Naive thymus-derived CD8-positive, alpha-beta T cell (primary cell): ENCODE results near the gene ANK2. TPM values are rescaled to one million over a fixed set of nuclear protein-coding genes. Genes with fewer than 3 reads are reported as not detected.
"Not testable (repeated sequence)": the region's sequence is repeated elsewhere in the genome, so short reads cannot be mapped to it uniquely, and the experiment has no call there.

Experiments
- ATAC-seq, 2 donors: fragments of 150-1000 bp; cut with Tn5 transposase in 1 of 2; sonication (Bioruptor Pico), chemical (Tn5 transposase) in 1 of 2; 1 replicate in 1 of 2; 2 replicates in 1 of 2; pipeline ENCODE4 v1.10.0; 2021; ENCODE audit warnings: mild to moderate bottlenecking in 2 of 2, moderate library complexity in 2 of 2
- POLR2A ChIA-PET: fragments of 350-600 bp; sonication (Branson Sonifier 250); formaldehyde crosslinking; loops from one replicate; lab custom pipeline; 2021; ENCODE audit warnings: antibody characterized with exemption; lab: Charles Lee
- DNase-seq, 10 donors: peaks; one replicate each; pipeline versions ENCODE4 v3.0.0 to v3.0.0-alpha.2; 2020 to 2022
- H3K27ac Mint-ChIP-seq, 10 donors: one replicate each; pipeline ENCODE4 v1.8.0; 2020 to 2022; ENCODE audit warnings: mild to moderate bottlenecking in 10 of 10, mixed read lengths in 10 of 10, moderate library complexity in 4 of 10, inconsistent platforms in 1 of 10
- H3K27me3 Mint-ChIP-seq, 5 donors: one replicate each; pipeline ENCODE4 v1.8.0; 2021 to 2022; ENCODE audit warnings: mixed read lengths in 5 of 5
- H3K36me3 Mint-ChIP-seq, 3 donors: one replicate each; pipeline ENCODE4 v1.8.0; 2020 to 2022; ENCODE audit warnings: mixed read lengths in 3 of 3, mild to moderate bottlenecking in 2 of 3, inconsistent platforms in 1 of 3
- H3K4me1 Mint-ChIP-seq, 4 donors: one replicate each; pipeline ENCODE4 v1.8.0; 2021 to 2022; ENCODE audit warnings: mixed read lengths in 4 of 4
- H3K4me3 Mint-ChIP-seq, 10 donors: one replicate each; pipeline ENCODE4 v1.8.0; 2020 to 2022; ENCODE audit warnings: mild to moderate bottlenecking in 10 of 10, mixed read lengths in 10 of 10, moderate library complexity in 6 of 10, inconsistent platforms in 1 of 10
- H3K9me3 Mint-ChIP-seq, 9 donors: one replicate each; pipeline ENCODE4 v1.8.0; 2020 to 2022; ENCODE audit warnings: mixed read lengths in 9 of 9, mild to moderate bottlenecking in 3 of 9, inconsistent platforms in 1 of 9, moderate library complexity in 1 of 9
- polyA plus RNA-seq, 3 donors: library from polyadenylated mRNA; unstranded; fragments of 300-500 nt; fragmentation: Illumina TruSeq; gene quantifications; one replicate each; pipeline ENCODE4 v1.2.3, GENCODE V29; 2021
- total RNA-seq, 8 experiments: library from RNA in 2 of 8; stranded (reverse) in 2 of 8; gene quantifications; one replicate each; pipeline ENCODE4 v1.2.3 and lab custom pipeline; 2021 to 2026

Gene ANK2
- total and polyA plus RNA-seq, 5 experiments from 2014 or later: not detected

DNA sequence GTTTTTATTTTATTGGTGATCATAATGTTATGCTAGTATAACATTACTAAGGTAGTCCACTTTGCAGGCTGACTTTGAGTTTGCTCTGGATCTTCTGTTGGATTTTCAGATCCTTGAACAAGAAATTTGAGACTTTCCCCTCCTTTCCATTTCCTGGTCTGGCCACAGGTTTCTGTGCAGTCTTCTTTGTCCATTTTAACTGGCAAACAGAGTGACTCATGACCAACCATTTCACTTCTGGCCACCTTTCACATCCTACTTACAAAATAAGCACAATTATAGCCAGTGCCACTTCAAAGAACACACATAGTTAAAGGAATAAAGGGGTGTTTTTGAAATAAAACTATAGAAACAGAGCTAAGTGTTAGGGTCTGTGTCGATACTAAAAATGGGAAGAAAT is 8.4 kb downstream of the ANK2 start:
- POLR2A ChIA-PET: no interaction called here
- DNase-seq (no peak), ATAC-seq (no peak)
- Mint-ChIP-seq H3K27me3 (peaks cover 0 to 2% (median 0%) of the 10 kb centered on the region in 5 donors), H3K4me3 (no peak overlapping the region), H3K4me1 (no peaks in the 10 kb centered on the region), H3K36me3 (no peaks in the 10 kb centered on the region), H3K9me3 (no peaks in the 10 kb centered on the region), H3K27ac (no peak overlapping the region)

- H3K27me3 Mint-ChIP-seq: no peaks in the 10 kb centered on the region
- no peak for ATAC-seq
- H3K36me3 Mint-ChIP-seq: no peaks in the 10 kb centered on the region
- no peak for DNase-seq
- H3K27ac Mint-ChIP-seq: no peak overlapping the region
- H3K9me3 Mint-ChIP-seq: no peaks in the 10 kb centered on the region
- POLR2A ChIA-PET: no interaction called here
- H3K4me3 Mint-ChIP-seq: no peak overlapping the region
- no peaks in the 10 kb centered on the region for H3K4me1 Mint-ChIP-seq
Observed at GRCh38 chr4:113059449-113060182, 10.2 kb downstream of the ANK2 start.

DNA sequence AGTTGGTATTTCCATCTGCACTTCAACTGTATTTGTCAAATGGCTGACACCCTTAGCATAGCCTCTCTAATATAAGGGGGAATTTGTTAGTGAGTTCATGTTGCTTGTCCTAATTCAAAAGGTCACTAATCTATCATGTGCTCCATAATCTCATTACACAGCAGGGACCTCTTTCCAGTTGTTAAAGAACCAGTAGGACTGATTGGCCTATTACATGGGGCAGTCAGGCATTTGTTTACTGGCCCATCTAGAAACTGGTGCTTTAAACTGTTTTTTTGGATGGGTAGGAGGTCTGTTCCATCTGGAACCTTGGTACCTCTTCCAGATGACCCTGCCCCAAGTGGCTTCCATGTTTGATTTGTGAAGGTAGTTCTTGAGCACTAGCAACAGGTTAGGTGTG is 11.4 kb downstream of the ANK2 start:
- H3K27ac Mint-ChIP-seq: no peak overlapping the region
- no peaks in the 10 kb centered on the region for H3K27me3 Mint-ChIP-seq
- POLR2A ChIA-PET: no interaction called here
- DNase-seq: no peak
- H3K9me3 Mint-ChIP-seq: no peaks in the 10 kb centered on the region
- H3K4me1 Mint-ChIP-seq: no peaks in the 10 kb centered on the region
- no peak overlapping the region for H3K4me3 Mint-ChIP-seq
- no peak for ATAC-seq
- no peaks in the 10 kb centered on the region for H3K36me3 Mint-ChIP-seq

DNA sequence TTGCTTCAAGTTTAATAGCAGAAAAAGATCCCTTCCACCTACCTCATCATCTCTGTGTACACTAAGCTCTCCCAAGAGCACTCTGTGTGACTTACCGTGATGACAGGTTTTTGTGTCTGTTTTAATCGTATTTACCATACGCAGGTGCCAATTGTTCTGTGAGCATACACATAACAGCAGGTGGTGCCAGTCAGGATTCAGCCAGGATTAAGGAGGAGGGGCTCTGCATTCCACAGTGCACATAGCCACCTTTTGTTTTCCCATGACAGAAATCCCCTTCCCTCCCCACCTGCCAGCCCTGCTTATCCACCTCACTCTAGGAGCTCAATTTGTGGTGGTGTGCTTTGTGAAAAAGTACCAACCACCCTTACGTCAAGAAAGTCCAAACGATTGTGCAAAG is 14.8 kb downstream of the ANK2 start:
- Mint-ChIP-seq H3K4me1 (no peaks in the 10 kb centered on the region), H3K9me3 (peaks cover 0 to 16% (median 0%) of the 10 kb centered on the region in 9 donors), H3K27me3 (peaks cover 0 to 15% (median 8%) of the 10 kb centered on the region in 5 donors), H3K36me3 (no peaks in the 10 kb centered on the region), H3K4me3 (no peak overlapping the region), H3K27ac (no peak overlapping the region)
- no peak for DNase-seq
- POLR2A ChIA-PET: no interaction called here
- no peak for ATAC-seq

- ATAC-seq: no peak
- no peak overlapping the region for H3K4me3 Mint-ChIP-seq
- peaks cover 0 to 15% (median 10%) of the 10 kb centered on the region in 5 donors for H3K27me3 Mint-ChIP-seq
- no peaks in the 10 kb centered on the region for H3K36me3 Mint-ChIP-seq
- H3K4me1 Mint-ChIP-seq: no peaks in the 10 kb centered on the region
- no peak for DNase-seq
- POLR2A ChIA-PET: no interaction called here
- no peak overlapping the region for H3K27ac Mint-ChIP-seq
- peaks cover 0 to 16% (median 0%) of the 10 kb centered on the region in 9 donors for H3K9me3 Mint-ChIP-seq
Observed at GRCh38 chr4:113065629-113066028, 16.2 kb downstream of the ANK2 start.

DNA sequence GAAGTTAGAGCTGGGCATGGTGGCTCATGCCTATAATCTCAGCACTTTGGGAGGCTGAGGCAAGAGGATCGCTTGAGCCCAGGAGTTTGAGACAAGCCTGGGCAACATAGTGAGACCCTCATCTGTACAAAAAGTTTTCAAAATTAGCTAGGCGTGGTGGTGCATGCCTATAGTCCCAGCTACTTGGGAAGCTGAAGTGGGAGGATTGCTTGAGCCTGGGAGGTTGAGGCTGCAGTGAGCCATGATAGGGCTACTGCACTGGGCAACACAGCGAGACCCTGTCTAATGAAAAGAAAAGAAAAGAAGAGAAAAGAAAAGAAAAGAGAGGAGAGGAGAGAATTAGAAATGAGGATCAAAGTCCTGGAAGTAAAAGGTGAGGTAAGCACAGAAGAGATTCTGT is 19.3 kb downstream of the ANK2 start:
- DNase-seq, POLR2A ChIA-PET, H3K27ac Mint-ChIP-seq, ATAC-seq, H3K4me1 Mint-ChIP-seq, H3K36me3 Mint-ChIP-seq, H3K4me3 Mint-ChIP-seq: not testable (repeated sequence)
- Mint-ChIP-seq H3K9me3 (peaks cover 0 to 16% (median 2%) of the 10 kb centered on the region in 9 donors), H3K27me3 (peaks cover 0 to 15% (median 10%) of the 10 kb centered on the region in 5 donors)

GRCh38 chr4:113069212-113069892 is 19.9 kb downstream of the ANK2 start:
- Mint-ChIP-seq H3K9me3 (peaks cover 0 to 16% (median 2%) of the 10 kb centered on the region in 9 donors), H3K4me1 (no peaks in the 10 kb centered on the region), H3K36me3 (no peaks in the 10 kb centered on the region), H3K27me3 (peaks cover 0 to 15% (median 10%) of the 10 kb centered on the region in 5 donors), H3K27ac (no peak overlapping the region), H3K4me3 (no peak overlapping the region)
- ATAC-seq (no peak), DNase-seq (no peak)
- POLR2A ChIA-PET: no interaction called here

GRCh38 chr4:113070755-113071154 is 21.3 kb downstream of the ANK2 start:
- no peaks in the 10 kb centered on the region for H3K4me1 Mint-ChIP-seq
- DNase-seq: no peak
- POLR2A ChIA-PET: no interaction called here
- H3K36me3 Mint-ChIP-seq: no peaks in the 10 kb centered on the region
- peaks cover 0 to 15% (median 10%) of the 10 kb centered on the region in 5 donors for H3K27me3 Mint-ChIP-seq
- no peak overlapping the region for H3K27ac Mint-ChIP-seq
- H3K9me3 Mint-ChIP-seq: peaks cover 0 to 16% (median 2%) of the 10 kb centered on the region in 9 donors
- no peak for ATAC-seq
- no peak overlapping the region for H3K4me3 Mint-ChIP-seq

GRCh38 chr4:113071274-113071673 is 21.8 kb downstream of the ANK2 start:
- DNase-seq (no peak), ATAC-seq (no peak)
- H3K27ac Mint-ChIP-seq: no peak overlapping the region
- H3K4me3 Mint-ChIP-seq: no peak overlapping the region
- POLR2A ChIA-PET: no interaction called here
- H3K27me3 Mint-ChIP-seq: peaks cover 0 to 12% (median 9%) of the 10 kb centered on the region in 5 donors
- H3K9me3 Mint-ChIP-seq: peaks cover 0 to 13% (median 2%) of the 10 kb centered on the region in 9 donors
- H3K36me3 Mint-ChIP-seq: no peaks in the 10 kb centered on the region
- H3K4me1 Mint-ChIP-seq: no peaks in the 10 kb centered on the region

- no peak for ATAC-seq
- POLR2A ChIA-PET: no interaction called here
Observed at GRCh38 chr4:113071805-113072204, 22.4 kb downstream of the ANK2 start.

DNA sequence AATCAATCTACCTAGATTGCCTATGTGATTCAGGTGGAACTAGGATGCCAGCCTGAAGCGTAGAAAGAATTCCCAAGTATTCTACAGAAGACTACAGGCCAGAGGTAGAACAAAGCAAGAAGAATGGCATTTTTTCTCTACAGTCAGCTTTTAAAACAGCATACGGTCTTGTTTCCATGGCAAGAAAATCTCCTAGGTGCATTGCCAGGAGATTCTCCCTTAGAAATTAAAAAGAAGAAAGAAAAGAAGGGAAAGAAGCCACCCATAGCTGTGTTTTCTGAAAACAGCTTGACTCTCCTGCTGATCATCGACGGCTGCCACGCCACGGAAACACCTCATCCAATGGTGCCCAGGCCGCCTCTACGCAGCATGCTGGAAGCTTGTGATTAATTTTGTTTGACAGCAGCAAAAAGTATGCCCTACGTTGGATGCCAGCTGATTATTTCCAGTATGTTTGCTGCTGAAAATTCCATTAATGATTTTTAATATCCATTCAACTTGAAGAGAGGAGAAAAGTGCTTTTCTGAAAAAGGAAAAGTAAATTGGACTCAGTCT is 24.1 kb downstream of the ANK2 start:
- ATAC-seq (no peak), DNase-seq (no peak)
- H3K9me3 Mint-ChIP-seq: peaks cover 0 to 5% (median 0%) of the 10 kb centered on the region in 9 donors
- H3K27ac Mint-ChIP-seq: no peak overlapping the region
- H3K36me3 Mint-ChIP-seq: no peaks in the 10 kb centered on the region
- H3K4me3 Mint-ChIP-seq: no peak overlapping the region
- H3K27me3 Mint-ChIP-seq: peaks cover 0 to 2% (median 0%) of the 10 kb centered on the region in 5 donors
- no peaks in the 10 kb centered on the region for H3K4me1 Mint-ChIP-seq
- POLR2A ChIA-PET: no interaction called here

More at GRCh38 chr4:113071805-113072204, 22.4 kb downstream of the ANK2 start:
- Mint-ChIP-seq H3K36me3 (no peaks in the 10 kb centered on the region), H3K9me3 (peaks cover 0 to 7% (median 2%) of the 10 kb centered on the region in 9 donors), H3K4me3 (no peak overlapping the region), H3K27ac (no peak overlapping the region), H3K27me3 (peaks cover 0 to 7% (median 4%) of the 10 kb centered on the region in 5 donors), H3K4me1 (no peaks in the 10 kb centered on the region)
- no peak for DNase-seq

DNA sequence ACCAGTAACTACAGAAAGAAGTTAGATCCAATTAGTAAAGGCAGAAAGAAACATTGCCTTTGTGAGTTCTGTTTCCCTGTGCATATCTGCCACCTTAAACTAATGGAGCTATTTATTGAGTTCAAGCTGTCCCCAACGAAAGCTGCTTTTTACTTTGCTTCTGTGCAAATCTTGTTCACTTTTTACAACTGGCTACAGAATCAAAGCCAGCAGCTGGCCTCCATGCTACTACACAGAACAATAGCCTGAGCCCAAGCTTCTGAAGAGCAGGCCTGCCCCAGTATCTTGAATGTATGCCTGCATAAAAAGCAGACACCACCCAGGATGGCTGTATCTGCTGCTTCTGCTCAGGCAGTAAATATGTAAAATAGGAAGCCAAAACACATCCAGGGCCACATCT is 28.1 kb downstream of the ANK2 start:
- no peak for ATAC-seq
- POLR2A ChIA-PET: no interaction called here

GRCh38 chr4:113078066-113078465 is 28.6 kb downstream of the ANK2 start:
- Mint-ChIP-seq H3K4me3 (no peak overlapping the region), H3K27me3 (no peaks in the 10 kb centered on the region), H3K9me3 (peaks cover 0 to 2% (median 0%) of the 10 kb centered on the region in 9 donors), H3K36me3 (no peaks in the 10 kb centered on the region), H3K4me1 (no peaks in the 10 kb centered on the region), H3K27ac (no peak overlapping the region)
- DNase-seq: no peak
- POLR2A ChIA-PET: no interaction called here
- ATAC-seq: no peak

More for the DNA sequence above, 28.1 kb downstream of the ANK2 start:
- no peak overlapping the region for H3K4me3 Mint-ChIP-seq
- peaks cover 0 to 2% (median 0%) of the 10 kb centered on the region in 9 donors for H3K9me3 Mint-ChIP-seq
- no peak for DNase-seq
- no peaks in the 10 kb centered on the region for H3K4me1 Mint-ChIP-seq
- no peaks in the 10 kb centered on the region for H3K36me3 Mint-ChIP-seq
- H3K27me3 Mint-ChIP-seq: no peaks in the 10 kb centered on the region
- no peak overlapping the region for H3K27ac Mint-ChIP-seq
